ENCODE data around the gene MMP25. TPM values are rescaled to one million over a fixed set of nuclear protein-coding genes. Genes with fewer than 3 reads are reported as not detected.

The MMP25 gene
- total and polyA plus RNA-seq, 2 donors (not counting 1 experiment from before 2014, with no cell fraction given), result 0.12 to 0.22 TPM

DNA sequence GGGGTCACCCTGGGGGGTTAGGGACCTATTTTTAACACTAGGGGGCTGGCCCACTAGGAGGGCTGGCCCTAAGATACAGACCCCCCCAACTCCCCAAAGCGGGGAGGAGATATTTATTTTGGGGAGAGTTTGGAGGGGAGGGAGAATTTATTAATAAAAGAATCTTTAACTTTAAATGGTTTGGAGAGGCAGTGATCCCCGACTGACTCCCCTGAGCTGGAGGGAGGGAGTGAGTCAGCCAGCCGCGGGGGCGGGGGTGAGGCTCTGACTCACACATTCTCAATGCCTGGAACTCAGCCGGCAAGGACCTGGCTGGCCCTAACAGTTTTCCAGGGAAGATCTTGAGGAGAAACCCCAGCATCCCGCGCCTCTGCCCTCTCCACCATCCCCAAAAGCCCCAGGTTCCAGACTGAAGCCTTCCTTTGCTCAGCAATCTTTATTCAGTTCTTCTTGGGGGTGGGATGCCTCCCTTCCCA is 24.1 kb upstream of the MMP25 start:
- Histone ChIP-seq H3K9ac (ENCODE audit: low read length) (no peak overlapping the region), H2AFZ (ENCODE audit: insufficient read depth, low read depth, low read length, poor library complexity, severe bottlenecking) (no peak overlapping the region), H3K79me2 (ENCODE audit: control insufficient read depth, insufficient read depth, low read length) (peaks cover 15% of the 10 kb centered on the region), H4K20me1 (ENCODE audit: control insufficient read depth, insufficient read depth, low read length, poor library complexity, severe bottlenecking) (peaks cover 20% of the 10 kb centered on the region), H3K4me1 (ENCODE audit: control insufficient read depth in 2 of 2, insufficient read depth in 2 of 2, low read length in 2 of 2) (peaks cover 37 to 54% of the 10 kb centered on the region in 2 donors), H3K9me3 (ENCODE audit: control extremely low read depth in 1 of 3, control insufficient read depth in 2 of 3, insufficient read depth in 1 of 3, low read length in 2 of 3) (peaks cover 0 to under 1% (median 0%) of the 10 kb centered on the region in 3 donors), H3K4me2 (replicated peaks; ENCODE audit: low read depth, low read length, poor library complexity, severe bottlenecking) (peak overlapping the region; percentile 90), H3K27ac (ENCODE audit: low read length in 2 of 2) (no peak overlapping the region), H3K4me3 (ENCODE audit: control extremely low read depth in 1 of 5, extremely low read depth in 1 of 5, insufficient read depth in 1 of 5, low read depth in 2 of 5, low read length in 4 of 5) (no peak overlapping the region), H3K36me3 (replicated peaks in 1 of 2; ENCODE audit: control extremely low read depth in 1 of 2, control insufficient read depth in 1 of 2, extremely low read depth in 1 of 2, insufficient read depth in 2 of 2, low read length in 1 of 2) (peaks cover 0 to 18% of the 10 kb centered on the region in 2 experiments), H3K27me3 (replicated peaks in 1 of 4; ENCODE audit: control extremely low read depth in 1 of 4, control insufficient read depth in 3 of 4, insufficient read depth in 4 of 4, low read length in 3 of 4) (peaks cover 0 to 15% (median 6%) of the 10 kb centered on the region in 4 experiments)
- intact Hi-C loops (cut with micrococcal nuclease), result loop anchor here (5.0 to 10.0 kb wide), 6 partner anchors 55 to 1717 kb away; partner anchors contain the start of genes PAQR4, SRRM2, UBE2I and ZNF174
- Mint-ChIP-seq H3K9me3 (ENCODE audit: insufficient read depth) (no peaks in the 10 kb centered on the region), H3K4me1 (peaks cover 45% of the 10 kb centered on the region), H3K27me3 (peaks cover under 1% of the 10 kb centered on the region), H3K27ac (peak overlapping the region; percentile 99), H3K4me3 (peak overlapping the region; percentile 97)
- no peak for ATAC-seq (ENCODE audit: low read depth)
- ChIA-PET CTCF (interaction anchor here (0.8 to 6.9 kb wide), 5 partner anchors 11 to 36 kb away, joined by 3 to 61 read pairs (median 8); no protein-coding TSS in a partner anchor), POLR2A (interaction anchor here (2.1 kb wide), 1 partner anchor 18 kb away, joined by 9 read pairs; no protein-coding TSS in a partner anchor)
- WGBS (ENCODE audit: insufficient coverage), result 0% methylated on average over 1 of the region's 8 CpGs
- DNase-seq, result no peak
- TF ChIP-seq EZH2 (IDR thresholded peaks at IDR 0.05; ENCODE audit: borderline replicate concordance, insufficient read depth, low read depth, low read length, poor library complexity, severe bottlenecking), result no peak
- TF ChIP-seq, protein P1, sequence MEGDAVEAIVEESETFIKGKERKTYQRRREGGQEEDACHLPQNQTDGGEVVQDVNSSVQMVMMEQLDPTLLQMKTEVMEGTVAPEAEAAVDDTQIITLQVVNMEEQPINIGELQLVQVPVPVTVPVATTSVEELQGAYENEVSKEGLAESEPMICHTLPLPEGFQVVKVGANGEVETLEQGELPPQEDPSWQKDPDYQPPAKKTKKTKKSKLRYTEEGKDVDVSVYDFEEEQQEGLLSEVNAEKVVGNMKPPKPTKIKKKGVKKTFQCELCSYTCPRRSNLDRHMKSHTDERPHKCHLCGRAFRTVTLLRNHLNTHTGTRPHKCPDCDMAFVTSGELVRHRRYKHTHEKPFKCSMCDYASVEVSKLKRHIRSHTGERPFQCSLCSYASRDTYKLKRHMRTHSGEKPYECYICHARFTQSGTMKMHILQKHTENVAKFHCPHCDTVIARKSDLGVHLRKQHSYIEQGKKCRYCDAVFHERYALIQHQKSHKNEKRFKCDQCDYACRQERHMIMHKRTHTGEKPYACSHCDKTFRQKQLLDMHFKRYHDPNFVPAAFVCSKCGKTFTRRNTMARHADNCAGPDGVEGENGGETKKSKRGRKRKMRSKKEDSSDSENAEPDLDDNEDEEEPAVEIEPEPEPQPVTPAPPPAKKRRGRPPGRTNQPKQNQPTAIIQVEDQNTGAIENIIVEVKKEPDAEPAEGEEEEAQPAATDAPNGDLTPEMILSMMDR (IDR thresholded peaks at IDR 0.05), result no peak
